CD14-positive monocyte (primary cell): ENCODE results near the gene TMEM14C. TPM values are rescaled to one million over a fixed set of nuclear protein-coding genes. Genes with fewer than 3 reads are reported as not detected.

Source experiments
- DNase-seq, 3 donors: peaks; one replicate each; pipeline ENCODE4 v3.0.0-alpha.2; 2011 to 2022
- H2AFZ ChIP-seq: 2 replicates; pipeline ENCODE4 v1.6.0; 2012; ENCODE audit warnings: mild to moderate bottlenecking, low read depth, low read length, inconsistent platforms; ENCODE audit not compliant: insufficient read depth, poor library complexity, severe bottlenecking
- H3K27ac ChIP-seq, 2 donors: 1 replicate in 1 of 2; 2 replicates in 1 of 2; pipeline ENCODE4 v1.5.1; 2012 to 2013; ENCODE audit warnings: low read length in 2 of 2, control low read depth in 1 of 2, inconsistent platforms in 1 of 2, low read depth in 1 of 2, mild to moderate bottlenecking in 1 of 2
- H3K27me3 ChIP-seq, 2 donors: one replicate each; pipeline versions ENCODE4 v1.6.0 to v1.6.1; 2011 to 2013; ENCODE audit warnings: low read length in 2 of 2; ENCODE audit not compliant: control insufficient read depth in 2 of 2, insufficient read depth in 2 of 2
- H3K36me3 ChIP-seq, 2 donors: replicated peaks in 1 of 2; 1 replicate in 1 of 2; 2 replicates in 1 of 2; pipeline versions ENCODE4 v1.5.1 to v1.6.1; 2012 to 2013; ENCODE audit warnings: low read length in 2 of 2, control low read depth in 1 of 2, inconsistent platforms in 1 of 2, mild to moderate bottlenecking in 1 of 2; ENCODE audit not compliant: insufficient read depth in 2 of 2, control insufficient read depth in 1 of 2
- H3K4me1 ChIP-seq, 2 donors: 1 replicate in 1 of 2; 2 replicates in 1 of 2; pipeline versions ENCODE4 v1.5.1 to v1.6.1; 2012 to 2013; ENCODE audit warnings: low read length in 2 of 2, control low read depth in 1 of 2, inconsistent platforms in 1 of 2, mild to moderate bottlenecking in 1 of 2, moderate library complexity in 1 of 2; ENCODE audit not compliant: insufficient read depth in 2 of 2, control insufficient read depth in 1 of 2
- H3K4me2 ChIP-seq: replicated peaks from 2 replicates; pipeline ENCODE3; 2012; ENCODE audit warnings: low read length, moderate library complexity, mild to moderate bottlenecking; ENCODE audit not compliant: poor library complexity, severe bottlenecking; ENCODE audit errors: extremely low read depth
- H3K4me3 ChIP-seq, 3 experiments: fragments of 200-600 bp in 1 of 3; sonication (generic) in 1 of 3; replicated peaks in 1 of 3; 1 replicate in 2 of 3; 2 replicates in 1 of 3; pipeline ENCODE4 v1.5.1; 2011 to 2013; ENCODE audit warnings: low read length in 3 of 3, mild to moderate bottlenecking in 3 of 3, control low read depth in 2 of 3, low read depth in 2 of 3, inconsistent platforms in 1 of 3, moderate library complexity in 1 of 3
- H3K79me2 ChIP-seq: 2 replicates; pipeline ENCODE4 v1.6.0; 2012; ENCODE audit warnings: mild to moderate bottlenecking, control low read depth, inconsistent platforms, low read length, moderate library complexity; ENCODE audit not compliant: insufficient read depth
- H3K9ac ChIP-seq: 2 replicates; pipeline ENCODE4 v1.6.0; 2017; ENCODE audit warnings: low read length, mild to moderate bottlenecking; ENCODE audit not compliant: insufficient read depth, poor library complexity, severe bottlenecking
- H3K9me3 ChIP-seq, 2 donors: replicated peaks in 1 of 2; 1 replicate in 1 of 2; 2 replicates in 1 of 2; pipeline versions ENCODE4 v1.5.1 to v1.6.1; 2012 to 2013; ENCODE audit warnings: low read length in 2 of 2, control low read depth in 1 of 2; ENCODE audit not compliant: control insufficient read depth in 1 of 2, insufficient read depth in 1 of 2
- H4K20me1 ChIP-seq: 2 replicates; pipeline ENCODE4 v1.6.0; 2012; ENCODE audit warnings: mild to moderate bottlenecking, low read length, control low read depth, moderate library complexity; ENCODE audit not compliant: insufficient read depth
- H3K27ac Mint-ChIP-seq, 7 donors: one replicate each; pipeline ENCODE4 v1.8.0; 2020; ENCODE audit warnings: mild to moderate bottlenecking in 7 of 7, mixed read lengths in 7 of 7, moderate library complexity in 6 of 7, inconsistent platforms in 2 of 7
- H3K27me3 Mint-ChIP-seq, 3 donors: one replicate each; pipeline ENCODE4 v1.8.0; 2021 to 2022; ENCODE audit warnings: low read depth in 3 of 3, mild to moderate bottlenecking in 3 of 3, mixed read lengths in 3 of 3, moderate library complexity in 3 of 3, inconsistent platforms in 1 of 3
- H3K36me3 Mint-ChIP-seq, 2 donors: one replicate each; pipeline ENCODE4 v1.8.0; 2020; ENCODE audit warnings: mixed read lengths in 2 of 2, inconsistent platforms in 1 of 2, mild to moderate bottlenecking in 1 of 2
- H3K4me1 Mint-ChIP-seq: one replicate; pipeline ENCODE4 v1.8.0; 2020; ENCODE audit warnings: mild to moderate bottlenecking, mixed read lengths
- H3K4me3 Mint-ChIP-seq, 2 donors: one replicate each; pipeline ENCODE4 v1.8.0; 2020; ENCODE audit warnings: mild to moderate bottlenecking in 2 of 2, mixed read lengths in 2 of 2, moderate library complexity in 1 of 2
- H3K9me3 Mint-ChIP-seq, 7 donors: one replicate each; pipeline ENCODE4 v1.8.0; 2020 to 2022; ENCODE audit warnings: mixed read lengths in 7 of 7, mild to moderate bottlenecking in 6 of 7, moderate library complexity in 6 of 7, inconsistent platforms in 2 of 7
- CTCF ChIP-seq: fragments of 200-600 bp; IDR thresholded peaks from one replicate; pipeline ENCODE4 v1.8.0; 2022; ENCODE audit warnings: antibody characterized with exemption, mild to moderate bottlenecking
- WGBS: methylation state at CpG from one replicate; pipeline ENCODE4 v1.1.5; 2013; ENCODE audit warnings: missing lambda C conversion rate; ENCODE audit not compliant: insufficient coverage; 5-methylcytosine and 5-hydroxymethylcytosine counted together
- intact Hi-C, 2 donors: fragments of 100-400 bp; cut with micrococcal nuclease; formaldehyde crosslinking; loops; one replicate each; pipeline versions ENCODE4 v1.15.0 to v1.15.1; 2023
- polyA plus RNA-seq, 3 donors: library from polyadenylated mRNA; depleted of rRNA in 1 of 3; unstranded in 2 of 3; stranded (reverse) in 1 of 3; fragments of 300-500 nt in 2 of 3; fragments of >200 nt in 1 of 3; fragmentation: Illumina TruSeq in 2 of 3; gene quantifications; 1 replicate in 2 of 3; 2 replicates in 1 of 3; pipeline ENCODE4 v1.2.3, GENCODE V29; 2012 to 2021

Gene TMEM14C
- polyA plus RNA-seq, 3 donors: 67.7 to 242 (median 184) TPM

DNA sequence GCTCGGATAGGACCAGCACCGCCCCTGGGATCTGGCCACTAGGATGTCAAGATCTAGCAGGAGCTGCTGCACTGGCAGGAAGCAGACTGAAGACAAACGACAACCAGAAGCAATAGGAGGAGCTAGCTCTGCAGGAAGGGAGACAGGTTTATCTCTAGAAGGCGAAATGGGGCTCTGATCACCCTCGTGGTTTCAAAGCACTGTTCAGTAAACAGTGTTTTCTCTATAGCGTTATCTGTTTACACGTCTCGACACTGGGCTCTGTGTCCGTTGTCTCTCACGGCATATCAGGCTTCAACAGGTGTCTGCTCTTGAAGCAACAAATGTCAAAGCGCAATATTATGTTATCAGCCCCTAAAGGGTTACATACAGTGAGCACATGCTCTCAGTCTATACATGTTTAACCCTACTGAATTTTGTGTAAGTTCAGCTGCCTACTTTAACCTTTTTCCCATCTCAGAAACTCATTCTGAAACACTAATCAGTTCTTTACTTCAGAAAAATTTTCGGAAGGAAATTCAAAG lies 48.6 kb downstream of the TMEM14C start:
- no peaks in the 10 kb centered on the region for H3K27me3 ChIP-seq
- H3K36me3 ChIP-seq: peaks cover 13 to 46% of the 10 kb centered on the region in 2 donors
- no peaks in the 10 kb centered on the region for H4K20me1 ChIP-seq
- H3K79me2 ChIP-seq: no peaks in the 10 kb centered on the region
- Mint-ChIP-seq H3K4me3 (no peak overlapping the region), H3K27me3 (no peaks in the 10 kb centered on the region), H3K9me3 (no peaks in the 10 kb centered on the region), H3K36me3 (peaks cover 32 to 43% of the 10 kb centered on the region in 2 donors), H3K27ac (peak overlapping the region in 1 of 7 donors; percentile 3), H3K4me1 (peaks cover 3% of the 10 kb centered on the region)
- no peak for DNase-seq
- H3K9ac ChIP-seq: no peak overlapping the region
- H2AFZ ChIP-seq: no peak overlapping the region
- no peak overlapping the region for H3K4me3 ChIP-seq
- no peaks in the 10 kb centered on the region for H3K9me3 ChIP-seq
- H3K4me2 ChIP-seq: no peak overlapping the region
- H3K27ac ChIP-seq: no peak overlapping the region
- WGBS: 92% methylated on average over 12 of the region's 12 CpGs
- intact Hi-C loops: no loop called here
- TF ChIP-seq CTCF: no peak
- no peaks in the 10 kb centered on the region for H3K4me1 ChIP-seq

DNA sequence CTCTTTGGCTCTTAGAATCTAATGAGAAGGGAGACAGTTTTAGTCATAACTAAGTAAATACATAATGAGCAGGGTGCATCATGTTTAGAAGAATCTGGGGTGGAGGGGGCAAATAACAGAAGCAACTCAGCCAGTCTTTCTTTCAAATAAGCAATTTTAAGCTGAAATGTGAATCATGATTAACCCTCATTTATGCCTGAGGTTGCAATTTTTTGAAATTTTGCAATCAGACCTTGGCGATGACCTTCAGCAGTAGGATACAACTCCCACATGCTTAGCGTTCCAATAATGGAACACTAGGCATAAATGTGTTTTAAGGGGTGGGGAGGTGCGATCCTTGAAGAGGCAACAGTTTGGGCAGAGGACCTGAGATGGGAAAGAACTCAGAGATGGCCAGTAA lies 55.4 kb downstream of the TMEM14C start:
- no peak overlapping the region for H2AFZ ChIP-seq
- no peaks in the 10 kb centered on the region for H3K9me3 ChIP-seq
- no peaks in the 10 kb centered on the region for H3K4me1 Mint-ChIP-seq
- H3K9ac ChIP-seq: no peak overlapping the region
- peaks cover 0 to 3% (median 0%) of the 10 kb centered on the region in 7 donors for H3K9me3 Mint-ChIP-seq
- peaks cover 10 to 23% of the 10 kb centered on the region in 2 donors for H3K36me3 ChIP-seq
- no peaks in the 10 kb centered on the region for H4K20me1 ChIP-seq
- no peaks in the 10 kb centered on the region for H3K4me1 ChIP-seq
- DNase-seq: no peak
- 100% methylated on average over 1 of the region's 3 CpGs for WGBS
- no peak overlapping the region for H3K27ac ChIP-seq
- H3K79me2 ChIP-seq: no peaks in the 10 kb centered on the region
- intact Hi-C loops: no loop called here
- H3K36me3 Mint-ChIP-seq: peaks cover 37 to 48% of the 10 kb centered on the region in 2 donors
- H3K27me3 Mint-ChIP-seq: no peaks in the 10 kb centered on the region
- H3K27ac Mint-ChIP-seq: no peak overlapping the region
- H3K27me3 ChIP-seq: no peaks in the 10 kb centered on the region
- no peak overlapping the region for H3K4me3 ChIP-seq
- H3K4me2 ChIP-seq: no peak overlapping the region
- TF ChIP-seq CTCF: no peak
- H3K4me3 Mint-ChIP-seq: no peak overlapping the region
